ENCODE results near the gene CDK11B. TPM values are rescaled to one million over a fixed set of nuclear protein-coding genes. Genes with fewer than 3 reads are reported as not detected.

The CDK11B gene
- total RNA-seq, 4 donors from 2014 or later = 6.8 to 28.5 (median 11.8) TPM

GRCh38 chr1:1630191-1630964 lies 28.4 kb downstream of the CDK11B start:
- no peaks in the 10 kb centered on the region for H3K4me1 ChIP-seq
- peaks cover 0 to 15% of the 10 kb centered on the region in 2 donors for H3K27me3 ChIP-seq
- peak in 1 of 2 donors; percentile 77 for DNase-seq
- H3K36me3 ChIP-seq = no peaks in the 10 kb centered on the region
- intact Hi-C loops (cut with DNase I; ENCODE audit: low total_unique reads) = no loop called here
- H3K27ac ChIP-seq = peak overlapping the region; percentile 68 to 72
- no peak for TF ChIP-seq POLR2A (IDR thresholded peaks at IDR 0.05)
- no peak for TF ChIP-seq CTCF (IDR thresholded peaks at IDR 0.05)
- no peaks in the 10 kb centered on the region for H3K9me3 ChIP-seq
- peak overlapping the region in 1 of 2 donors; percentile 14 for H3K4me3 ChIP-seq

DNA sequence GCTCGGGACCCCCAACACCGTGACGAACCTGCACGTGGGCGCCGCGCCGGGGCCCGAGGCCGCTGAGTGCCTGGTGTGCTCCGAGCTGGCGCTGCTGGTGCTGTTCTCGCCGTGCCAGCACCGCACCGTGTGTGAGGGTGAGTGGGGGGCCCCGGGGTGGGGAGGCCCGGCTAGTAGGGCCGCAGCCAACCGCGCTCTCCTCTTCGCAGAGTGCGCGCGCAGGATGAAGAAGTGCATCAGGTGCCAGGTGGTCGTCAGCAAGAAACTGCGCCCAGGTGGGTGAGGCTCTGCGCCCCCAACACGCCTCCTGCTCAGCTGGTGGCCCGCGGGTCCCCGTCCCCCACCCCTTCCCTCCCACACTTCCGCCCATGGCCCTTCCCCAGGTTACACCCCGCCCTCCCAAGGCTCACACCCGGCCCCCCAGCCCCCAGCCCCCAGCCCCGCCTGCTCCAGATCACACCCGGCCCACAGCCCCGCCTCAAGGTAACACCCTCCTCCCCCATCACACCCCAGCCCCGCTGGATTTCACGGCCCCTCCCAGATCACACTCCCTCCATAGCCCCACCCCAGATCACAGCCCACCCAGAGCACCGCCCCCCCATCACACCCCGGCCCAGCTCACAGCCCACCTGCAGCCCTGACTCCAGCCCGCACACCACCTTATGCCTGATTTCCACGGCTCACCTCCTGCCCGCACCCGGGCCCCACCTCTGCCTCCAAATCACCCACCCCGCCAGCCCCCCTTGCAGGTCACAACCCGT lies 29.2 kb downstream of the CDK11B start:
- no peak for TF ChIP-seq CTCF (IDR thresholded peaks at IDR 0.05)
- TF ChIP-seq POLR2A (IDR thresholded peaks at IDR 0.05) = no peak
- intact Hi-C loops (cut with DNase I; ENCODE audit: low total_unique reads) = no loop called here
- H3K27me3 ChIP-seq = peaks cover 0 to 15% of the 10 kb centered on the region in 2 donors
- H3K9me3 ChIP-seq = no peaks in the 10 kb centered on the region
- no peak for DNase-seq
- H3K27ac ChIP-seq = no peak overlapping the region
- no peaks in the 10 kb centered on the region for H3K4me1 ChIP-seq
- no peak overlapping the region for H3K4me3 ChIP-seq
- H3K36me3 ChIP-seq = no peaks in the 10 kb centered on the region

- H3K4me3 ChIP-seq = no peak overlapping the region
- H3K27me3 ChIP-seq = peaks cover 0 to 15% of the 10 kb centered on the region in 2 donors
- no peak overlapping the region for H3K27ac ChIP-seq
- no peaks in the 10 kb centered on the region for H3K4me1 ChIP-seq
- H3K9me3 ChIP-seq = no peaks in the 10 kb centered on the region
- no peaks in the 10 kb centered on the region for H3K36me3 ChIP-seq
- intact Hi-C loops (cut with DNase I; ENCODE audit: low total_unique reads) = no loop called here
- DNase-seq = no peak
- TF ChIP-seq CTCF (IDR thresholded peaks at IDR 0.05) = no peak
- no peak for TF ChIP-seq POLR2A (IDR thresholded peaks at IDR 0.05)
Observed at GRCh38 chr1:1628754-1629429, 29.9 kb downstream of the CDK11B start.

DNA sequence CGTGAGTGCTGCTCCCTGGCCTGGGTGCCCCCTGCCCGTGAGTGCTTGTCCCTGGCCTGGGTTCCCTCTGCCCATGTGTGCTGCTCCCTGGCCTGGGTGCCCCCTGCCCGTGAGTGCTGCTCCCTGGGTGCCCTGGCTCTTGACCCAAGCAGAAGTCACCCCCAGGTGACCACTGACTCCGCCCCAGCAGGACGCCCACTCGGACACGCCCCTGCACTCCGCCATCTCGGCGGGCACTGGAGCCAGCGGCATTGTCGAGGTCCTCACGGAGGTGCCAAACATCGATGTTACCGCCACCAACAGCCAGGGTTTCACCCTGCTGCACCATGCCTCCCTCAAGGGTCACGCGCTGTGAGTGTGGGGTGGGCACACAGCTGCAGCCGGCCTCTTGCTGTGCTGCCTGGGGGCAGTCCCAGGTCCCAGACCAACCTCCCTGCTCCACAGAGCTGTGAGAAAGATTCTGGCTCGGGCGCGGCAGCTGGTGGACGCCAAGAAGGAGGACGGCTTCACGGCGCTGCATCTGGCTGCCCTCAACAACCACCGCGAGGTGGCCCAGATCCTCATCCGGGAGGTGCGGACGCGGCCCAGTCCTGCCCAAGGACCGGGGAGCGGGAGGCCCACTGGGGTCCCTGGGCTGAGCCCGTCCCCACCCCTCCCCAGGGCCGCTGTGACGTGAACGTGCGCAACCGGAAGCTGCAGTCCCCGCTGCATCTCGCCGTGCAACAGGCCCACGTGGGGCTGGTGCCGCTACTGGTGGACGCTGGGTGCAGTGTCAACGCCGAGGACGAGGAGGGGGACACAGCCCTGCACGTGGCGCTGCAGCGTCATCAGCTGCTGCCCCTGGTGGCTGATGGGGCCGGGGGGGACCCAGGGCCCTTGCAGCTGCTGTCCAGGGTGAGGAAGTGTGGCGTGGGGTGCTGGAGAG lies 30.7 kb downstream of the CDK11B start:
- no peaks in the 10 kb centered on the region for H3K36me3 ChIP-seq
- no peaks in the 10 kb centered on the region for H3K9me3 ChIP-seq
- peaks cover 0 to 15% of the 10 kb centered on the region in 2 donors for H3K27me3 ChIP-seq
- no peak overlapping the region for H3K27ac ChIP-seq
- intact Hi-C loops (cut with DNase I; ENCODE audit: low total_unique reads) = no loop called here
- H3K4me3 ChIP-seq = no peak overlapping the region
- no peaks in the 10 kb centered on the region for H3K4me1 ChIP-seq
- no peak for DNase-seq
- TF ChIP-seq CTCF (IDR thresholded peaks at IDR 0.05) (no peak), POLR2A (IDR thresholded peaks at IDR 0.05) (no peak)
